Activated T-cell treated with anti-CD3 and anti-CD28 coated beads, Interleukin-2, amount 50 U/mL, for 24 hours (primary cell): Measurements from ENCODE around the gene FOXQ1.

Source experiments
- DNase-seq: peaks from one replicate; pipeline ENCODE4 v3.0.0-alpha.2; 2020
- H3K27ac Mint-ChIP-seq: 2 replicates; pipeline ENCODE4 v1.8.0; 2020; ENCODE audit warnings: mild to moderate bottlenecking, mixed read lengths
- H3K27me3 Mint-ChIP-seq: 2 replicates; pipeline ENCODE4 v1.8.0; 2020; ENCODE audit warnings: mixed read lengths
- H3K36me3 Mint-ChIP-seq: 2 replicates; pipeline ENCODE4 v1.8.0; 2020; ENCODE audit warnings: low read depth, mixed read lengths
- H3K4me1 Mint-ChIP-seq: 2 replicates; pipeline ENCODE4 v1.8.0; 2020; ENCODE audit warnings: low read depth, mixed read lengths
- H3K4me3 Mint-ChIP-seq: 2 replicates; pipeline ENCODE4 v1.8.0; 2020; ENCODE audit warnings: mild to moderate bottlenecking, moderate library complexity, mixed read lengths
- H3K9me3 Mint-ChIP-seq: 2 replicates; pipeline ENCODE4 v1.8.0; 2020; ENCODE audit warnings: mixed read lengths

Gene FOXQ1

GRCh38 chr6:1324936-1325335, 13.0 kb downstream of the FOXQ1 start:
- no peaks in the 10 kb centered on the region for H3K9me3 Mint-ChIP-seq
- peaks cover 65% of the 10 kb centered on the region for H3K27me3 Mint-ChIP-seq

DNA sequence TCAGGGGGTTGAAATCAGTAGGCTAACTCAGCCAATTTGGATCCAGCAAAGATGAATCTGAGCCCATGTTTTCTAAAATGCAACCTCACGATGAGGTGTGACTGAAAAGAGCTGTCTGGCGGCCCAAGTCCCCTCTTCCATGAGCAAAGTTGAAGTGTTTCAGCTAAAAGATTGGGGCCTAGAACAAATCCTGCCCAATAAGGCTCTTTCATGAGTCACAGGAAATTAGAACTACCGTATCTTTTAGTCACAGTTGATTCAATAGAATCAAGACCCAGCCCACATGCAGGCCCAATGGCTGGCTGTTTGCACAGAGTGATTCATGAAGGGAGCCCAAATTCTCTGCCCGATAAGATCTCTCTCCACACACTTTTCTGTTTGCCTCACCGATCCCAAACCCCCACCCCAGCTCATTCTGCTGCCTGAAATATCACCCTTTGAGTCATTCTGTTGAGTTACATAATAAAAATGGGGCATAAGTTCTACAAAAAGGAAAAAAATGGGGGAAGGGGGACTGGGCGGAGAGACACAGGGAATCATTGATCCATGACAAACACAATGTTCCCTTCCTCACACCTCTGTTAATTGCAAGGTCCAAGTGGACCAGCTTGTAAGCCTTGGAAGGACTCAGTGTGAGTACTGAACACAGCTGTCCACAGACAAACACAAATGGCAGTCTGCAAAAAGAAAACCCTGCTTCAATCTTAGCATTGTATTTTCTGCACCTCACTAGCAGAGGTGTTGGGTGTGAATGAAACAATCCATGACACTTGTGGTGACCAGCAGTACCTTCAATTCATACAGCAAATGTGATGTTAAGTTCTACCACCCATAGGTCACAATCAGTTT, 13.8 kb downstream of the FOXQ1 start:
- H3K36me3 Mint-ChIP-seq: no peaks in the 10 kb centered on the region
- no peak for DNase-seq
- H3K27ac Mint-ChIP-seq: no peak overlapping the region
- peaks cover 2% of the 10 kb centered on the region for H3K4me1 Mint-ChIP-seq
- peaks cover 71% of the 10 kb centered on the region for H3K27me3 Mint-ChIP-seq
- H3K9me3 Mint-ChIP-seq: peaks cover 5% of the 10 kb centered on the region
- no peak overlapping the region for H3K4me3 Mint-ChIP-seq

More at GRCh38 chr6:1324936-1325335, 13.0 kb downstream of the FOXQ1 start:
- H3K27ac Mint-ChIP-seq: no peak overlapping the region
- no peak overlapping the region for H3K4me3 Mint-ChIP-seq
- H3K4me1 Mint-ChIP-seq: peaks cover 2% of the 10 kb centered on the region
- no peak for DNase-seq
- H3K36me3 Mint-ChIP-seq: no peaks in the 10 kb centered on the region

DNA sequence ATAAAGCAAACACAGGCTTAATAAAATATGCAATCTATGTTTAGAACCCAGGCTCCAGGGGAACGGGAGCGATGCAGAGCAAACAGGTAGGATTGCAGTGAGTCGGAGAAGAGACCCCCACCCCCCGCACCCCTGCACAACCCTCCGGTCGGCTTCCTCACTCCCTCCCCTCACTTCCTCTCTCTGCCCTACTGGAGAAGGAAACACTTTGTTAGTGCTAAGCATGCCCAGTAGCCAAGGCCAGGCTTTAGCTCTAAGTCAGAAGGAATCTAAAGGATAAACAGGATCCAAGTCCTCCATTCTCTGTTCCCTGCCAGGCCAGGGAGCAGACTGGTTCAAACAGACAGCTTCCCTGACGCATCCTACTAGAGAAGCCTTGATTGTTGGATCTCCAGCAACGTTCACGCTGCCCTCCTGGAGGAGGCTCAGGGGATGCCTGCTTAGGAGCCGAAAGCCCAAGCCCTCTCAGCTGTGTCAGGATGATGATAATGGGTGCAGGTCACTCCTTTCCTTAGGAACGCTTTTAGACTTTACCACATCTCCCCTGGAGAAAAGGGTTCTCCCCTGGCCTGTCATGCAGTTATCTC, 14.7 kb downstream of the FOXQ1 start:
- peaks cover 70% of the 10 kb centered on the region for H3K27me3 Mint-ChIP-seq
- H3K9me3 Mint-ChIP-seq: peaks cover 7% of the 10 kb centered on the region
- no peak overlapping the region for H3K27ac Mint-ChIP-seq
- no peak overlapping the region for H3K4me3 Mint-ChIP-seq
- H3K4me1 Mint-ChIP-seq: peaks cover 2% of the 10 kb centered on the region
- DNase-seq: no peak
- H3K36me3 Mint-ChIP-seq: no peaks in the 10 kb centered on the region

GRCh38 chr6:1327630-1328029, 15.7 kb downstream of the FOXQ1 start:
- DNase-seq: no peak
- Mint-ChIP-seq H3K36me3 (no peaks in the 10 kb centered on the region), H3K27me3 (peaks cover 67% of the 10 kb centered on the region), H3K9me3 (peaks cover 7% of the 10 kb centered on the region), H3K4me1 (peaks cover 2% of the 10 kb centered on the region), H3K4me3 (no peak overlapping the region), H3K27ac (no peak overlapping the region)

DNA sequence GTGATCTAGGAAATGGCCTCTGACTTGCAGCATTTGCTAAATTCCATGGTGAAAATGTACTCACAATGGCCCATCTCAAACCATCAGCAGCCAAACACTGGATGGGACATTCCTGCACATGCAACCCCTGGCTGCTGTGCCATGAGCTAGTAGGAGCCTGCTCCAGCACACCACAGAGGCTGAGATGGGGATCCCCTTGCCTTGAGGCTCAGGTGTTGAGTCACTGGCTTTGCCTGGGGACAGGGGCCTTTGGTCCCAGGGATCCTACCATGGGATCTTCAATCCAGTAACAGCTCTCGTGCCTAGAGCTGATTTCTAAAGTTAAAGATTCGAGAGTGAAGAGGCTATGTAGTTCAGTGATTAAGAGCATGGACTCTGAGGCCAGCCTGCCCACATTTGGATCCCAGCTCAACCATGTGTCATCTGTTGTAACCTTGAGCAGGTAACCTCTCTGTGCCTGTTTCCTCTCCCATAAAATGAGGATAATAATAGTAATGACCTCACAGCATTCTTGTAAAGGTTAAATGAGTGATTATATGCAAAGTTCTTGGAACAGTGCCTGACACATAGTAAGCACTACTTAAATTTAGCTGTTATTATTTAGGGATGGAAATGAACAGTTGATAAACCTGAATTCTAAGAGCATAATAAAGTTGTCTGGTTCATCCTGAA, 16.4 kb downstream of the FOXQ1 start:
- Mint-ChIP-seq H3K4me3 (no peak overlapping the region), H3K36me3 (no peaks in the 10 kb centered on the region), H3K9me3 (peaks cover 7% of the 10 kb centered on the region), H3K27ac (no peak overlapping the region), H3K4me1 (peaks cover 2% of the 10 kb centered on the region), H3K27me3 (peaks cover 68% of the 10 kb centered on the region)
- no peak for DNase-seq

- DNase-seq: no peak
These were observed 17.8 kb downstream of the FOXQ1 start for GRCh38 chr6:1329708-1330107.

GRCh38 chr6:1334684-1335083, 22.8 kb downstream of the FOXQ1 start:
- no peaks in the 10 kb centered on the region for H3K36me3 Mint-ChIP-seq
- H3K27me3 Mint-ChIP-seq: peaks cover 66% of the 10 kb centered on the region
- no peak overlapping the region for H3K27ac Mint-ChIP-seq

More at GRCh38 chr6:1329708-1330107, 17.8 kb downstream of the FOXQ1 start:
- Mint-ChIP-seq H3K36me3 (no peaks in the 10 kb centered on the region), H3K4me1 (peaks cover 2% of the 10 kb centered on the region), H3K4me3 (no peak overlapping the region), H3K27ac (no peak overlapping the region), H3K27me3 (peaks cover 67% of the 10 kb centered on the region), H3K9me3 (peaks cover 7% of the 10 kb centered on the region)

DNA sequence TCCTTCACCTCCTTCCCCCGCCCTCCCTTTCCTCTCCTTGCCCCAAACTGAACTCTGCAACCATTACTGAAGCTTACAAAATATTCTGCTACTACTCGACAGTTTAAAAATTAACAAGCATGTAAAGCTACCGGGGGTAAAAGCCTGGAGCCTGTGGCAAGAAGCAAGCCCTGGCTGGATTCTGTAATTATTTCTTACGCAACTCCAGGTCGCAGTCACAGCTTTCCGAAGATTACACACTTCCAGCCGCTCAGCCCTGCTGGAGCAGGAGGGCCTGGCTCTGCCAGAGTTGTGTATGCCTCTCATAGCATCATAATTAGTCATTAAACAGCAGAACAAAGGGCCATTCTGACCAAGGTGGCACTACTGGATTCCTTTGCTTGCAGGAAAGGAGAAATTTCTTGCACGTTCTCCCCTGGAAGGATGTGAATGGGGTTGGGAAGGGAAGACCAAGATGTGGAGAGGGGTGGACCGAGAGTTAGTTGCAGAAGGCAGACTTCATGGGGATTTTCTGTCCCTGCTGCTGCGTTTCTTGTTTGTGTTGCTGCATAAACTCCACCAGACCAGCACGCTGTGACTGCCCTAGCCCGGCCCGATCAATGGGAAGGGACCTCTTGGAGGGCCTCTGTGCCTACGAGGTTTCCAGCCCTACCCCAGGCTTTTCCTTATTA, 23.6 kb downstream of the FOXQ1 start:
- Mint-ChIP-seq H3K9me3 (peaks cover 2% of the 10 kb centered on the region), H3K36me3 (no peaks in the 10 kb centered on the region), H3K27me3 (peaks cover 68% of the 10 kb centered on the region), H3K4me3 (no peak overlapping the region), H3K27ac (no peak overlapping the region), H3K4me1 (no peaks in the 10 kb centered on the region)
- DNase-seq: no peak

More at GRCh38 chr6:1334684-1335083, 22.8 kb downstream of the FOXQ1 start:
- peaks cover 7% of the 10 kb centered on the region for H3K9me3 Mint-ChIP-seq
- no peak overlapping the region for H3K4me3 Mint-ChIP-seq
- no peaks in the 10 kb centered on the region for H3K4me1 Mint-ChIP-seq
- DNase-seq: no peak

DNA sequence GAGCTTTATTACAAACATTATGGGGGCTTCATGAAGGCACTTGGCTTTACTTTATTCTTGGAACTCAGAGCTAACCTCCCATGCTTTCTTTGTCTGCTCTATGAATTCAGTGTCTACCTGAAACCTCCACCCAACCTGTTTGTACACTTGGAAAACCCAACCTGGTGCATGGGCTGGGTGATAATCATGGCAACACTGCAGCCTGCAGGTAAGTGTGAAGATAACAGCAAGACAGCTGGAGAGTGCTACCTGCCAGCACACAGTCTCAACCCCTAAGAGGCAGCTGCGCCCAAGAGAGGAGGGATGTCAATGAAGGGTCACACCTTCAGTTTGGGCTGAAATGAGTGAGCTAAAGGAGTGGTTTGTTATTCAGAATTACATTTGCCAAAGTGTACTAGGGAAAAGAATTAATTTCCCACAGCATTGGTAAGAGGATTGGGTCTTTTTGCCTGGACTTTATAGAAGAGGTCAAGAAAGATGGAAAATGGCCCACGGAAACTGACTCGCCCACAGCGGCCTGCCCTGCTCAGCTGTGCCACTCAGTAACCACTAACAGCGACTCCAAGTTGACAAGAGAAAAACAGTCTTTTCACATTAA, 24.4 kb downstream of the FOXQ1 start:
- no peak for DNase-seq
- Mint-ChIP-seq H3K4me1 (no peaks in the 10 kb centered on the region), H3K27me3 (peaks cover 70% of the 10 kb centered on the region), H3K4me3 (no peak overlapping the region), H3K36me3 (no peaks in the 10 kb centered on the region), H3K9me3 (no peaks in the 10 kb centered on the region), H3K27ac (no peak overlapping the region)

DNA sequence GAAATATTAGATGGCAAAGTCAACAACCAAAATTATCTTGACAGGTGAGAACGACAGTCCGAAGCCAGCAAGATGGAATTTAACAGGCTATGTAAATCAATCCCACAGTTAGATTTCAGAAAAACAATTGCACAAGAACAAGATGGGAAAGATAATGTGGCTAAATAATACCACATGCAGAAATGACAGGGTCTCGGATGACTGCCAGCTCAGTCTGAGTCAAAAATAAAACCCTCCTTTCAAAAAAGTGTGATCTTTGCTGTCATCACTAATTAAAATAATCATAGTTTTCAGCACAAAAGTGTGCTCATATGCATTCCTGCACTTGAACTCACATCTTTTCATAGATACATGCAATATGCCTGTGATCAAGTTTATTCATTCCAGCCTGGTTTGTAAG, 25.9 kb downstream of the FOXQ1 start:
- no peak for DNase-seq
- Mint-ChIP-seq H3K27ac (no peak overlapping the region), H3K9me3 (no peaks in the 10 kb centered on the region), H3K4me3 (no peak overlapping the region), H3K4me1 (no peaks in the 10 kb centered on the region), H3K36me3 (no peaks in the 10 kb centered on the region), H3K27me3 (peaks cover 74% of the 10 kb centered on the region)

- H3K27ac Mint-ChIP-seq: no peak overlapping the region
- peaks cover 80% of the 10 kb centered on the region for H3K27me3 Mint-ChIP-seq
- DNase-seq: no peak
- no peak overlapping the region for H3K4me3 Mint-ChIP-seq
- H3K36me3 Mint-ChIP-seq: no peaks in the 10 kb centered on the region
- peaks cover 23% of the 10 kb centered on the region for H3K9me3 Mint-ChIP-seq
- no peaks in the 10 kb centered on the region for H3K4me1 Mint-ChIP-seq
These were observed 34.2 kb downstream of the FOXQ1 start for GRCh38 chr6:1346101-1346500.

DNA sequence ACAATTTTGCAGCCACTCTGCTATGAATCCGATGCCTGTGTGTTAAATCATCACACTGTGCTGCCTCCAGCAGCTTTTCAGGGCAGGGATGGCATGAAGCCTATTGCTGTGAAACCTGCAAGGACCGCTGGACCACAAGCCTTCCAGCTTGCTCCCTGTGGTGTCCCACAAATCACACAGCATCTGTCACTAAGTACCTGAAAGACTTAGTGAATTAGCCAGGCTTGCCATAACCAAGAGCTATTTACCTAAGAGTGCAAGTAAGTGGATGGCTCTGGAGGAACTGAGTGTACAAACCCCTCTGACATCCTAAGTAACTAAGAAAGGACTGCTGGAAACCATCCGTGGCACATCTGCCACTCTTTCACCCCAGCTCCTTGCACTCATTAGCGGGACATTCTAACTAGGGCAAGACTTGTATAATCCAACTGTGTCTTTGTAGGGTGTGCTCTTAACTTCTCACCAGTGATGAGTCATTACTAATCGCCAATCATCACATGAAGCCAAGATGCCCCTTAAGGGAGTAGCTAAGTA, 34.7 kb downstream of the FOXQ1 start:
- no peaks in the 10 kb centered on the region for H3K4me1 Mint-ChIP-seq
- H3K9me3 Mint-ChIP-seq: peaks cover 28% of the 10 kb centered on the region
- H3K4me3 Mint-ChIP-seq: no peak overlapping the region
- peaks cover 80% of the 10 kb centered on the region for H3K27me3 Mint-ChIP-seq
- H3K27ac Mint-ChIP-seq: no peak overlapping the region
- DNase-seq: no peak
- H3K36me3 Mint-ChIP-seq: no peaks in the 10 kb centered on the region

- H3K4me1 Mint-ChIP-seq: no peaks in the 10 kb centered on the region
- peaks cover 82% of the 10 kb centered on the region for H3K27me3 Mint-ChIP-seq
- peaks cover 32% of the 10 kb centered on the region for H3K9me3 Mint-ChIP-seq
- H3K27ac Mint-ChIP-seq: no peak overlapping the region
- H3K36me3 Mint-ChIP-seq: no peaks in the 10 kb centered on the region
- H3K4me3 Mint-ChIP-seq: no peak overlapping the region
- DNase-seq: no peak
These were observed 35.3 kb downstream of the FOXQ1 start for GRCh38 chr6:1347161-1347560.

DNA sequence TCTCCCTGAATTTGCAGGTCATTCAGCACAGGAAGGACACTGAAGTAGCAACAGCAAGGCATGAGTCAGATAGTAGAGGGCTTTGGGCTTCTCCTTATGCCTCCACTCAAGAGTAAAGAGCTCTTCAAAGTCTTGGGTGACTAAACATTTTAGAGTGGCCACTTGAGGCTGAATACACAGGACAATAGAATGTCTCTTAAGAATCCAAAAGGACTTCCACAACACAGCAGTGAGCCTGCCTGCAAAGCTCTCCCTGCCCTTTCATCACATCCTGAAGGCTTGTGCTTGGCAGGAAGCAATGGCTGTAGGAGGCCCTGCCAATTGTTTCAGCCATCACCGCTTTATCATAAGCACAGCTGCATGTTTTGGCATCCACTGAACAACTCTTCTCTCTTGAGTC, 36.8 kb downstream of the FOXQ1 start:
- Mint-ChIP-seq H3K36me3 (no peaks in the 10 kb centered on the region), H3K4me3 (no peak overlapping the region), H3K9me3 (peaks cover 32% of the 10 kb centered on the region), H3K27me3 (peaks cover 84% of the 10 kb centered on the region), H3K27ac (no peak overlapping the region), H3K4me1 (no peaks in the 10 kb centered on the region)
- no peak for DNase-seq
